SK-N-SH treated with all-trans-retinoic acid at 6 μM for 48 hours (cell line): ENCODE results near the gene THAP8.
"Not testable (repeated sequence)": the region's sequence is repeated elsewhere in the genome, so short reads cannot be mapped to it uniquely, and the experiment has no call there.

Experiments used
- ATAC-seq: fragments of 200-7000 bp; cut with Tn5 transposase; 3 replicates; pipeline ENCODE4 v1.9.1; 2020; ENCODE audit warnings: mild to moderate bottlenecking, moderate library complexity
- ARNTL ChIP-seq: fragments of 450-650 bp; formaldehyde crosslinking; IDR thresholded peaks from 2 replicates; pipeline ENCODE4 v1.5.0; 2020; ENCODE audit warnings: low read depth, mild to moderate bottlenecking, moderate library complexity, borderline replicate concordance
- CSDC2 ChIP-seq: fragments of 250-450 bp; sonication (Bioruptor Pico); IDR thresholded peaks from 2 replicates; pipeline ENCODE4 v1.5.0; 2020; ENCODE audit warnings: mild to moderate bottlenecking, moderate library complexity
- GLIS3 ChIP-seq: fragments of 250-450 bp; sonication (Bioruptor Pico); IDR thresholded peaks from 2 replicates; pipeline ENCODE4 v1.5.0; 2020; ENCODE audit warnings: mild to moderate bottlenecking, moderate library complexity
- OSR1 ChIP-seq: fragments of 250-450 bp; sonication (Bioruptor Pico); IDR thresholded peaks from 2 replicates; pipeline ENCODE4 v1.8.0; 2022; ENCODE audit warnings: moderate library complexity, mild to moderate bottlenecking, inconsistent platforms
- PPARA ChIP-seq: fragments of 250-450 bp; sonication (Bioruptor Pico); IDR thresholded peaks from 2 replicates; pipeline ENCODE4 v1.5.0; 2020; ENCODE audit warnings: mild to moderate bottlenecking, borderline replicate concordance
- RARB ChIP-seq: fragments of 250-450 bp; sonication (Bioruptor Pico); IDR thresholded peaks from 2 replicates; pipeline ENCODE4 v1.8.0; 2021; ENCODE audit warnings: mild to moderate bottlenecking, moderate library complexity
- SNAI2 ChIP-seq: fragments of 250-450 bp; sonication (Bioruptor Pico); IDR thresholded peaks from 2 replicates; pipeline ENCODE4 v1.5.0; 2020; ENCODE audit warnings: mild to moderate bottlenecking, moderate library complexity
- TOX ChIP-seq: fragments of 250-450 bp; sonication (Bioruptor Pico); IDR thresholded peaks from 2 replicates; pipeline ENCODE4 v1.8.0; 2021; ENCODE audit warnings: mild to moderate bottlenecking, moderate library complexity, borderline replicate concordance
- ZC3H10 ChIP-seq: fragments of 250-450 bp; sonication (Bioruptor Pico); IDR thresholded peaks from 2 replicates; pipeline ENCODE4 v1.5.1; 2021; ENCODE audit warnings: mild to moderate bottlenecking, moderate library complexity
- ZFP30 ChIP-seq: fragments of 450-650 bp; formaldehyde crosslinking; IDR thresholded peaks from 2 replicates; pipeline ENCODE4 v1.5.0; 2022; ENCODE audit warnings: mild to moderate bottlenecking, moderate library complexity
- ZNF565 ChIP-seq: fragments of 450-650 bp; formaldehyde crosslinking; conservative IDR thresholded peaks from 2 replicates; pipeline ENCODE4 v1.5.0; 2020; ENCODE audit warnings: low read depth, mild to moderate bottlenecking, moderate library complexity
- ZNF70 ChIP-seq: fragments of 450-650 bp; formaldehyde crosslinking; IDR thresholded peaks from 2 replicates; pipeline ENCODE4 v1.5.0; 2020; ENCODE audit warnings: mild to moderate bottlenecking, moderate library complexity
- TF ChIP-seq, protein P1 (sequence below): fragments of 250-450 bp; sonication (Bioruptor Pico); IDR thresholded peaks from 2 replicates; pipeline ENCODE4 v1.5.1; 2020; ENCODE audit warnings: low read depth, mild to moderate bottlenecking, moderate library complexity
- TF ChIP-seq, protein P2 (sequence below): fragments of 250-450 bp; sonication (Bioruptor Pico); IDR thresholded peaks from 2 replicates; pipeline ENCODE4 v1.5.0; 2020; ENCODE audit warnings: mild to moderate bottlenecking, moderate library complexity
- TF ChIP-seq, protein P3 (sequence below): fragments of 250-450 bp; sonication (Bioruptor Pico); IDR thresholded peaks from 2 replicates; pipeline ENCODE4 v1.8.0; 2020; ENCODE audit warnings: mild to moderate bottlenecking, moderate library complexity, borderline replicate concordance
- TF ChIP-seq, protein P4 (sequence below): fragments of 250-450 bp; sonication (Bioruptor Pico); IDR thresholded peaks from 2 replicates; pipeline ENCODE4 v1.8.0; 2021; ENCODE audit warnings: low read depth, mild to moderate bottlenecking, moderate library complexity, borderline replicate concordance

Gene THAP8

DNA sequence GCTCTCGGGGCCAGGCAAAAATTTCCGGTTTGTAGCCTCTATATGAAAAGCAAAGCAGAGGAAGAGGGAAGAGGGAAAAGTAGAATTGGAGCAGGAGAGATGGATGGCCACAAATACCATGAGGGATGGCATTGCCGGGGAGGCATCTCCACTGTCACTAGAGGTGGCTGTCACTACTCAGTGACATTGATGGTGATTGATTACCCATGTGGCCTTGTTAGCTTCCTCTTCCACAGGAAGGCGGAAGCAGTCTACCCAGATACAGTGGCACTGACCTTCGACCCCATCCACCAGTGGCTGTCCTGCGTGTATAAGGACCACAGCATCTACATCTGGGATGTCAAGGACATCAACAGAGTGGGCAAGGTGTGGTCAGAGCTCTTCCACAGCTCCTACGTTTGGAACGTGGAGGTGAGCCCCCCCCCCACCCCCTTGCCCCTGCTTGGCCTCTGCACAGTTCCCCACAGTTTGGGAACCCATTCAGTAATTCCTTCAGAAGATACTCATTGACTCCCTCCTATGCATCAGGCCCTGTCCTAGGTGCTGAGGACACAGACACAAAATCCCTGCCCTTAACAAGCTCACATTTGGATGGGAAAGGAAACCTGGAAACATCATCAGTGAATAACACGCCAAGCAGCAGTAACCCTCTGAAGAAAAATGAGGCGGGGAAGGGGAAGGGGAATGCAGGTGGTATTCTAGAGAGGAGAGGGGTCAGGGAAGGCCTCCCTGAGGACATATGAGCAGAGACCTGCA is 19.2 kb upstream of the THAP8 start (continued):
- TF ChIP-seq, protein P1, sequence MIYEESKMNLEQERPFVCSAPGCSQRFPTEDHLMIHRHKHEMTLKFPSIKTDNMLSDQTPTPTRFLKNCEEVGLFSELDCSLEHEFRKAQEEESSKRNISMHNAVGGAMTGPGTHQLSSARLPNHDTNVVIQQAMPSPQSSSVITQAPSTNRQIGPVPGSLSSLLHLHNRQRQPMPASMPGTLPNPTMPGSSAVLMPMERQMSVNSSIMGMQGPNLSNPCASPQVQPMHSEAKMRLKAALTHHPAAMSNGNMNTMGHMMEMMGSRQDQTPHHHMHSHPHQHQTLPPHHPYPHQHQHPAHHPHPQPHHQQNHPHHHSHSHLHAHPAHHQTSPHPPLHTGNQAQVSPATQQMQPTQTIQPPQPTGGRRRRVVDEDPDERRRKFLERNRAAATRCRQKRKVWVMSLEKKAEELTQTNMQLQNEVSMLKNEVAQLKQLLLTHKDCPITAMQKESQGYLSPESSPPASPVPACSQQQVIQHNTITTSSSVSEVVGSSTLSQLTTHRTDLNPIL = no peak
- TF ChIP-seq ZNF70 (CRISPR knock-in tag) = no peak
- TF ChIP-seq, all 23 proteins: peak for 0

DNA sequence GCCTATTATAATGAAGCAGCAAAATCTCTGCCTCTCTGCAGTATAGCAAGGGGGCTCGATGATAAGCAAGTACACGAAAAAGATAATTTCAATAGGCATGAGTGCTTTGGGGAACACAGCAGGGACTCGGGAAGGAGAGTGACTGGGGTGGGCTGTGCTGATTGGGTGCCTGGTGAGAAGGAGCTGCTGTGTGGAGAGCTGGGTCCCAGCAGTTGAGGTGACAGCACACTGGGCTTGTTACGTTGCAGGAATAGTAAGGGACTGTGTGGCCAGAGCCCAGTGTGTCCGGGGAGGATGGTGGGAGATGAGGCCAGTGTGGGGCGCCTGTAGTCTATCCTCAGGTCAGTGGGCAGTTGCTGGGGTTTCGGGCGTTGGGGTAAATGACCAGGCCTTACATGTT is 18.0 kb upstream of the THAP8 start:
- no peak for ATAC-seq
- no peak for TF ChIP-seq TOX (CRISPR knock-in tag)
- TF ChIP-seq ZFP30 (CRISPR knock-in tag) = no peak
- TF ChIP-seq, protein P2, sequence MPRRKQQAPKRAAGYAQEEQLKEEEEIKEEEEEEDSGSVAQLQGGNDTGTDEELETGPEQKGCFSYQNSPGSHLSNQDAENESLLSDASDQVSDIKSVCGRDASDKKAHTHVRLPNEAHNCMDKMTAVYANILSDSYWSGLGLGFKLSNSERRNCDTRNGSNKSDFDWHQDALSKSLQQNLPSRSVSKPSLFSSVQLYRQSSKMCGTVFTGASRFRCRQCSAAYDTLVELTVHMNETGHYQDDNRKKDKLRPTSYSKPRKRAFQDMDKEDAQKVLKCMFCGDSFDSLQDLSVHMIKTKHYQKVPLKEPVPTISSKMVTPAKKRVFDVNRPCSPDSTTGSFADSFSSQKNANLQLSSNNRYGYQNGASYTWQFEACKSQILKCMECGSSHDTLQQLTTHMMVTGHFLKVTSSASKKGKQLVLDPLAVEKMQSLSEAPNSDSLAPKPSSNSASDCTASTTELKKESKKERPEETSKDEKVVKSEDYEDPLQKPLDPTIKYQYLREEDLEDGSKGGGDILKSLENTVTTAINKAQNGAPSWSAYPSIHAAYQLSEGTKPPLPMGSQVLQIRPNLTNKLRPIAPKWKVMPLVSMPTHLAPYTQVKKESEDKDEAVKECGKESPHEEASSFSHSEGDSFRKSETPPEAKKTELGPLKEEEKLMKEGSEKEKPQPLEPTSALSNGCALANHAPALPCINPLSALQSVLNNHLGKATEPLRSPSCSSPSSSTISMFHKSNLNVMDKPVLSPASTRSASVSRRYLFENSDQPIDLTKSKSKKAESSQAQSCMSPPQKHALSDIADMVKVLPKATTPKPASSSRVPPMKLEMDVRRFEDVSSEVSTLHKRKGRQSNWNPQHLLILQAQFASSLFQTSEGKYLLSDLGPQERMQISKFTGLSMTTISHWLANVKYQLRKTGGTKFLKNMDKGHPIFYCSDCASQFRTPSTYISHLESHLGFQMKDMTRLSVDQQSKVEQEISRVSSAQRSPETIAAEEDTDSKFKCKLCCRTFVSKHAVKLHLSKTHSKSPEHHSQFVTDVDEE (CRISPR knock-in tag) = no peak
- TF ChIP-seq ZC3H10 (CRISPR knock-in tag) = no peak
- TF ChIP-seq, protein P3, sequence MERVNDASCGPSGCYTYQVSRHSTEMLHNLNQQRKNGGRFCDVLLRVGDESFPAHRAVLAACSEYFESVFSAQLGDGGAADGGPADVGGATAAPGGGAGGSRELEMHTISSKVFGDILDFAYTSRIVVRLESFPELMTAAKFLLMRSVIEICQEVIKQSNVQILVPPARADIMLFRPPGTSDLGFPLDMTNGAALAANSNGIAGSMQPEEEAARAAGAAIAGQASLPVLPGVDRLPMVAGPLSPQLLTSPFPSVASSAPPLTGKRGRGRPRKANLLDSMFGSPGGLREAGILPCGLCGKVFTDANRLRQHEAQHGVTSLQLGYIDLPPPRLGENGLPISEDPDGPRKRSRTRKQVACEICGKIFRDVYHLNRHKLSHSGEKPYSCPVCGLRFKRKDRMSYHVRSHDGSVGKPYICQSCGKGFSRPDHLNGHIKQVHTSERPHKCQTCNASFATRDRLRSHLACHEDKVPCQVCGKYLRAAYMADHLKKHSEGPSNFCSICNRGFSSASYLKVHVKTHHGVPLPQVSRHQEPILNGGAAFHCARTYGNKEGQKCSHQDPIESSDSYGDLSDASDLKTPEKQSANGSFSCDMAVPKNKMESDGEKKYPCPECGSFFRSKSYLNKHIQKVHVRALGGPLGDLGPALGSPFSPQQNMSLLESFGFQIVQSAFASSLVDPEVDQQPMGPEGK (CRISPR knock-in tag) = no peak
- no peak for TF ChIP-seq ZNF70 (CRISPR knock-in tag)
- TF ChIP-seq, protein P4, sequence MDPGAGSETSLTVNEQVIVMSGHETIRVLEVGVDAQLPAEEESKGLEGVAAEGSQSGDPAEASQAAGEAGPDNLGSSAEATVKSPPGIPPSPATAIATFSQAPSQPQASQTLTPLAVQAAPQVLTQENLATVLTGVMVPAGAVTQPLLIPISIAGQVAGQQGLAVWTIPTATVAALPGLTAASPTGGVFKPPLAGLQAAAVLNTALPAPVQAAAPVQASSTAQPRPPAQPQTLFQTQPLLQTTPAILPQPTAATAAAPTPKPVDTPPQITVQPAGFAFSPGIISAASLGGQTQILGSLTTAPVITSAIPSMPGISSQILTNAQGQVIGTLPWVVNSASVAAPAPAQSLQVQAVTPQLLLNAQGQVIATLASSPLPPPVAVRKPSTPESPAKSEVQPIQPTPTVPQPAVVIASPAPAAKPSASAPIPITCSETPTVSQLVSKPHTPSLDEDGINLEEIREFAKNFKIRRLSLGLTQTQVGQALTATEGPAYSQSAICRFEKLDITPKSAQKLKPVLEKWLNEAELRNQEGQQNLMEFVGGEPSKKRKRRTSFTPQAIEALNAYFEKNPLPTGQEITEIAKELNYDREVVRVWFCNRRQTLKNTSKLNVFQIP (CRISPR knock-in tag) = no peak
- TF ChIP-seq SNAI2 (CRISPR knock-in tag) = no peak
- no peak for TF ChIP-seq PPARA (CRISPR knock-in tag)
- no peak for TF ChIP-seq CSDC2
- no peak for TF ChIP-seq ARNTL (CRISPR knock-in tag)
- no peak for TF ChIP-seq OSR1 (CRISPR knock-in tag)
- TF ChIP-seq ZNF565 = no peak
- TF ChIP-seq GLIS3 (CRISPR knock-in tag) = no peak

DNA sequence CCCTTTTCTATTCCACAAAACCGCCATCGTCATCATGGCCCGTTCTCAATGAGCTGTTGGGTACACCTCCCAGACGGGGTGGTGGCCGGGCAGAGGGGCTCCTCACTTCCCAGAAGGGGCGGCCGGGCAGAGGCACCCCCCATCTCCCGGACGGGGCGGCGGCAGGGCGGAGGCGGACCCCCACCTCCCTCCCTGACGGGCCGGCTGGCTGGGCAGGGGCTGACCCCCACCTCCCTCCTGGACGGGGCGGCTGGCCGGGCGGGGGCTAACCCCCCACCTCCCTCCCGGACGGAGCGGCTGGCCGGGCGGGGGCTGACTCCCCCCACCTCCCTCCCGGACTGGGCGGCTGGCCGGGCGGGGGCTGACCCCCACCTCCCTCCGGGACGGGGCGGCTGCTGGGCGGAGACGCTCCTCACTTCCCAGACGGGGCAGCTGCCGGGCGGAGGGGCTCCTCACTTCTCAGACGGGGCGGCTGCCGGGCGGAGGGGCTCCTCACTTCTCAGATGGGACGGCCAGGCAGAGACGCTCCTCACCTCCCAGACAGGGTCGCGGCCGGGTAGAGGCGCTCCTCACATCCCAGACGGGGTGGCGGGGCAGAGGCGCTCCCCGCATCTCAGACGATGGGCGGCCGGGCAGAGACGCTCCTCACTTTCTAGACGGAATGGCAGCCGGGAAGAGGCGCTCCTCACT is 14.9 kb upstream of the THAP8 start:
- ATAC-seq = not testable (repeated sequence)

DNA sequence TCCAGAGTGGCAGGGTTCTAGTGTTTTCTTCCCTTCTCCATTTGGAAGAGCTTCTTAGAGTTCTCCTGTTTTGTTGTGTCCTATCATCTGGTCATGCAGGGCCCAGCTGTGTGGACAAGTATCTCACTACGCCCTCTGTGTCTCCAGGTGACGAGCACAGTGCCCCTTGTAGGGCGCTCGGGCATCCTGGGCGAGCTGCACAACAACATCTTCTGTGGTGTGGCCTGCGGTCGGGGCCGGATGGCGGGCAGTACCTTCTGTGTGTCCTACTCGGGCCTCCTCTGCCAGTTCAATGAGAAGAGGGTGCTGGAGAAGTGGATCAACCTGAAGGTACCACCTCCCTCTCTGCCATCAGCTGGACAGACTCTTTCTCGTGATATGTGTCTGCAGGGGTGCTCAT is 13.6 kb upstream of the THAP8 start:
- TF ChIP-seq, protein P3 (CRISPR knock-in tag) = no peak
- no peak for TF ChIP-seq ZC3H10 (CRISPR knock-in tag)
- no peak for TF ChIP-seq ARNTL (CRISPR knock-in tag)
- TF ChIP-seq GLIS3 (CRISPR knock-in tag) = no peak
- no peak for TF ChIP-seq CSDC2
- no peak for TF ChIP-seq RARB (CRISPR knock-in tag)
- TF ChIP-seq PPARA (CRISPR knock-in tag) = no peak
- ATAC-seq = no peak
